SW480 (cell line): ENCODE results near the gene HDC.

Experiments
- DNase-seq: peaks from one replicate; pipeline ENCODE4 v3.0.0-alpha.2; 2016; ENCODE audit warnings: low spot score

Gene HDC

DNA sequence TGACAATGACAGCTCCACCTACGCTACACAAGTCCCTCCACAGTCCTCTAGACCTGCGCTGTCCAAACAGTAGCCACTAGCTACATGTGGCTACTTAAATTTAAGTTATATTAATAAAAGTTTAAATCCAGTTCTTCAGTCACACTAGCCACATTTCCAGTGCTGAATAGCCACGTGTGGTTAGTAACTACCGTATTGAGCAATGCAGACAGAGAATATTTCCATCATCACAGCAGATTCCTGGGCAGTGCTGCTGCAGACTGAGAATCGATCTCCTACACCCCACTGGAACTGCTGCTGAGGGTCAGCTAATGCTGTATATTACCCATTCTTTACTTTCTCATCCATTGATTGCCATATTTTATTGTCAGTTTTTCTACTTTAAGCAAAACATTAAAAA, 40.9 kb downstream of the HDC start:
- no peak for DNase-seq

DNA sequence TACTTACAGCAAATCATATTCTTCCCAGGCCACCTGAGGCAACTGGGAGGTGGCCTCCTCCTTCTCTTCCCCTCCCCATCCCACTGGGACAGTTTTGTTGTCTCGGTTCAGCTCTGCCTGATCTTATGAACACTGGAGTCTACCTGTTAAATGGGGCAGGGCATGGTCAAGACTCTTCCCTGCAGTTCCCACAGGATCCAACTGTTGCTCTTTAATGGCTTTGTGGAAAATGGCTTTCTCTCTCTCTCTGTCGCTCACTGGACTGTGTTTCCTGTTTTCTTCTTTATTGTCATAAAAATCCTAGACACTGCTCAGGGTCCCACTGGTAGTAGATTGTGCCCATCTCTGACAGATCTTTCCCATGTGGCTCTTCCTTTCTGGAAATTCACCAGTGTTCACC, 43.3 kb downstream of the HDC start:
- DNase-seq = no peak

DNA sequence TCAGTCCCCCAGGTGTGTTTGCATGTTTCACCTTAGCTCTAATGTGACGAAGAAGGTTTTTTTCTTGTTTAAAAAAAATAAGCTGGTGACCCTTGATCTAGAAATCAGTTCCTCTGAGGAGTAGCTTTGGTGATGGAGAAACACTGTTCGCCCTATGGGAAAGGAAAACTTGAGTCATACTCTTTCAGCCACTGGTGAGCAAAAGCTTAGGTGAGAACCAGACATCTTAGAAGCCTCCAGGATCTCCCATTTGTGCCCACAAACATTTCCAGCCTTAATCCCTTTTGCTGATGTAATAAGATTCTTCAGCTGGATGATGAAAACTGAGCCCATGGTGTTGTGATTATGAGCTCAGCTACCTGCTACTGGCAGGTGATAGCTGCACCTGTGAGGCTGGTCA, 45.7 kb downstream of the HDC start:
- peak; percentile 28 for DNase-seq

DNA sequence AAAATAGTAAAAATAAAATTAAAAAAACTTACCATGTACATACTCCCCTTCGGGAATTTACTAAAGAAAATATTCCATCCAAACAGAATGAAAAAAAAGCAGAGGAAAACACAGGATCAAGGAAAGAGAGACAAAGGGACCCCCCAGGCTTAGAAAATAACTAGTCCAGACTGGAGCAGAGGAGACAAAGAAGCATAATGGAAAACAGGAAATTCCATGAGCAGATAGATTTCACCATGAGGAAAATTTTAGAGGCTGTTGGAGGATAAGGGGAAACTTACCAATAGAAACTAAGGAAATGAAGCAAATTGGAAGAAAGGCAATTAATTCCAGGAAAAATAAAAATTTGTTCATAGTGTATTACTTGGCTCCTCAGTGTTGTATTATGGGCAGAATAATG, 46.8 kb downstream of the HDC start:
- no peak for DNase-seq

DNA sequence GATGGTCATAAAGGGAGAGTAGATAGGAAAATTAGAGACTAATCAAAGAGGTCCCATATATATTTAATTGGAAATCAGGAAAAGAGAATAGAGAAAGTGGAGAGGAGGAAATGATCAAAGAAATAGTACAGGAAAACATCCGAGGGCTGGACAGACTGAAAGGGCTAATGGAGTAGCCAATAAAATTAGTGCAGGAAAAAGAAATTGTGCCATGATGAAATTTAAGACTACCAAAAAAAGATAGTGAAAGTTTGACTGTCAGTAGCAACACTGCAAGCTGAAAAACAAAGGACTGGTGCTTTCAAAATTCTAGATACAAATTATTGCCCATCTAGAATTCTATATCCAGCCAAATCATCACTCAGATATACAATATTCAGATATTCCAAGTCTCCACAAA, 47.2 kb downstream of the HDC start:
- DNase-seq = no peak

DNA sequence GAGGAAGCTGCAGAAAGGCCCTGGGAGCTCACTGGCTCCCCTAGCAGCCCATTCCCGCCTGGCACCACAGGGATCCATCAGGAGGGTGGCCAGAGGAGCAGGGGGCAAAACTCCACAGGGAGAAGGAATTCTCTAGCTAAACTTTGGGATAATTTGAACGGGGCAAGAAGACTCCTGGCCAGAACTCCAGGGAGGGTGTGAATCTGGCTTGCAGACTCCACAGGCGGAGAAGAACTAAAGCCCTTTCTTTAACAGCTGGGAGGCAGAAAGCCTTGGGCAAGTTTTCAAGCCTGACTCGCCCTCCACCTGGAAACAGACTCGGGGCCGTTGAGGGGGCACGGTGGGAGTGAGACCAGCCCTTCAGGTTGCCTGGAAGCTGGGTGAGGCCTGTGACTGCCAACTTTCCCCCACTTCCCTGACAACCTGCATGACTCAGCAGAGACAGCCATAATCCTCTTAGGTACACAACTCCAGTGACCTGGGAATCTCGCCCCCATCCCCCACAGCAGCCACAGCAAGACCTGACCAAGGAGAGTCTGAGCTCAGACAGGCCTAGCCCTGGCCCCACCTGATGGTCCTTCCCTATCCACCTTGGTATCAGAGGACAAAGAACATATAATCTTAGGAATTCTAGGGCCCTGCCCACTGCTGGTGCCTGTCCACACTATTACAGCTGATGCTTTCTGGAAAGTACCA, 54.9 kb downstream of the HDC start:
- DNase-seq = no peak

DNA sequence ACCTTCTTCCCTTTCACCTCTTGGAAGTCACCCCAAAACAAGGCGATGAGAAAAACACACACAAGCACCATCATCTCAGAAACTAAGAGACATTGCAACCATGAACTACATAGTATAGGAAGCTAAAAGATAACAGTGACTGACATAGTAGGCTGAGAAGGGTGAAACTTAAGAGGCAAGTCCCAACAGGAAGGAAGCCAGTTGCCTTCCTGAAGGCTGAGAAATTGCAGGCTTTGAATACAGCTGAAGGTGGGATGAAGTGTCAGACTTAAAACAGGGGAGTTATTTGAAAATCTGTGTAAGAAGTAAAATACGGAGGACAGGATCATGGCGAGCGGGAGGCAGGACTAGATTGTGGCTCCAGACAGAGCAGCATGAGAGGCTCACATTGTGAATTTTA, 55.7 kb downstream of the HDC start:
- no peak for DNase-seq

DNA sequence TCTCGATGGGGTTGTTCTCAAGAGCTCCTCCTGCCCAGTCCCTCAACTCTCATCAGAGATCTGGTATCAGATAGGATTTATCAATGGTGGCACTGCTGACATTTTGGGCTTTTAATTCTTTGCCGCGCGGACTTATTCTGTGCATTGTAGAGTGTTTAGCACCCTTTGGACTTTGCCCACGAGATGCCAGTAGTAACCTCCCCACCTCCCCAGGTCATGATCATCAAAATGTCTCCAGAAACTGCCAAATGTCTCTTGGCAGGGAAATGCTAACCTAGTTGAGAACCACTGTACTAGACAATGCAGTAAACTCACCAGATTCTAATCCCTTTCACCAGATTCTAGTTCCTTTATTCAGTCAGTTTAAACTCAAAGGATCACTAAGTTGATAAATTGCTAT, 59.5 kb downstream of the HDC start:
- DNase-seq = no peak

DNA sequence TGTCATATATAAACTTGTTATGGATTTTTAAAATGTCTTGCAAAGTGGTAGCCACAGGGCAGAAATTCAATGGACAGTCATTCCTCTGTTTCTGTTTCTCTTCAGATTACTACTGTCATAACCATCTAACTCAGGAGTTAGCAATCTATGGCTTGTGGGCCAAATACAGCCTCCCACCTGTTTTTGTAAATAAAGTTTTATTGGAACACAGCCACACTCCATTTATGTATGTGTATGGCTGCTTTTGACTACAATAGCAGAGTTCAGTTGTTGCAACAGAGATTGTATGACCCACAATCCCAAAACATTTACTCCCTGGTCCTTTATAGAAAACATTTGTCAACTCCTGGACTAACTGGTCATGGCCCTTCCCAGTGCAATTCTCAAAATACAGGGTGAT, 63.5 kb downstream of the HDC start:
- no peak for DNase-seq

DNA sequence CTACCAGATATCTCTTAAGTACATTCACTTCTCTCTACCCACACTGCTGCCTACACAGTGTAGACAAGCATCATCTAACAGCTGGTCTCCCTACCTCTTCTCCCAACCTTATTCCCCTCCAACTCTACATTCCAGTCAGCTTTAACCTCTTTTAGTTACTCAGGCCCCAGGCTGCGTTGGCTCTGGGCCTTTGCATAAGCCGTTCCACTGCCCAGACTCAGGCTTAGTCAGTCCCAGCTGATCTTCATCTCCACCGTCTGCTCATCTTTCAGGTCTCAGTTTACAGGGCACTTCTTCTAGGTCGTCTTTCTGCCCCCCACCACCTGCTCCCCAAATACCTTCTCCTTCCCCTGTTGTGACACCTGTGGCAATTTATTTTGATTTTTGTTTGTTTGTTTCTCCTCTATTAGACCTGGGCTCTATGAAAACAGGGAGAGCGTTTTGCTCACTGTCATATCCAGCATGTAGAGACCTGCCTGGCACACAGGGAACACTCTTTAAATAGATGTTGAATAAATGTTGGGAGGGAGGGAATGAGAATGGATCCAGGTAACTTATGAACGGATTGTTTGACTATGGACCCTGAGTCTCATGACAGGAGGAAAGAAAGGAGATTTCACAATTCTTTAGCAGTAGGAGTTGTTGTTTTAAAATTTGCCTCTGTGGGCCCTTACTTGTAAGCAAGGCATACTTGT, 72.5 kb downstream of the HDC start:
- DNase-seq = no peak

DNA sequence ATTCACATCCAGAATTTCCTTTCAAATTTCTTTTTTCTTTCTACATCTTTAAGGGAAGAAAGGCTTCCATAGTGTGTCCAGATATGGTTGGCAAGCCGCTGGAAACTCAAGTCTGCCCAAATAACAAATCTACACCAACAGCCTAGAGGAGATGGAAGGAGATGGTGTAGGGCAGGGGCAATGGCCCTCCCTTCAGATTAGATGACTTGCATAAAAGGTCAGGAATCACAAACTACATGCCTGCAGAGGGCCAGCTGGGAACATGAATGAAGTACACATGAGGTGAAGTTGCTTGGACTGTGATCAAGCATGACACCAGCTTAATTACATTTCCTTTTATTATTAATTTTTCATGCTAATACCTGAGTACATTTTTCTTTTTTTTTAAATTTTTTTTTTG, 73.4 kb downstream of the HDC start:
- no peak for DNase-seq
